Vagina (tissue), 2 donors: ENCODE data around the gene ADIRF.
"Not testable (repeated sequence)": the region's sequence is repeated elsewhere in the genome, so short reads cannot be mapped to it uniquely, and the experiment has no call there.

Experiments
- CTCF ChIP-seq, 3 experiments: fragments of 450-650 bp in 2 of 3; fragments of 200-600 bp in 1 of 3; sonication (generic) in 1 of 3; IDR thresholded peaks; one replicate each; pipeline ENCODE4 v1.5.1; 2017 to 2019; ENCODE audit warnings: antibody characterized with exemption in 3 of 3, mild to moderate bottlenecking in 2 of 3, moderate library complexity in 2 of 3
- POLR2A ChIP-seq, 2 donors: fragments of 450-650 bp; IDR thresholded peaks; one replicate each; pipeline ENCODE4 v1.6.1; 2017; ENCODE audit warnings: antibody characterized with exemption in 2 of 2, mild to moderate bottlenecking in 2 of 2, moderate library complexity in 2 of 2
- POLR2AphosphoS5 ChIP-seq, 2 donors: sonication (generic); formaldehyde crosslinking; IDR thresholded peaks; one replicate each; pipeline ENCODE4 v1.9.0; 2017; ENCODE audit warnings: antibody characterized with exemption in 2 of 2, mild to moderate bottlenecking in 2 of 2, low read depth in 1 of 2; ENCODE audit not compliant: insufficient read depth in 1 of 2

GRCh38 chr10:86934162-86934711 is 34.0 kb upstream of the ADIRF start:
- not testable (repeated sequence) for TF ChIP-seq CTCF (IDR thresholded peaks at IDR 0.05); POLR2A (IDR thresholded peaks at IDR 0.05); POLR2AphosphoS5 (IDR thresholded peaks at IDR 0.05; ENCODE audit: insufficient read depth in 1 of 2, low read depth in 1 of 2)
